Neutrophil (primary cell): ENCODE results near the gene FBXO44.
A peak's percentile ranks its signal among the peaks of the same experiment; 100 is the strongest.
"Not testable (repeated sequence)": the region's sequence is repeated elsewhere in the genome, so short reads cannot be mapped to it uniquely, and the experiment has no call there.

ENCODE experiments used
- H3K27ac ChIP-seq: fragments of 200-600 bp; sonication (generic); 2 replicates; pipeline ENCODE4 v1.5.1; 2016; ENCODE audit warnings: mild to moderate bottlenecking, moderate library complexity
- H3K27me3 ChIP-seq: fragments of 200-600 bp; sonication (generic); 2 replicates; pipeline ENCODE4 v1.6.0; 2016; ENCODE audit warnings: mild to moderate bottlenecking
- H3K36me3 ChIP-seq: fragments of 200-600 bp; sonication (generic); 2 replicates; pipeline ENCODE4 v1.5.1; 2017
- H3K4me1 ChIP-seq, 2 experiments: fragments of 200-600 bp in 1 of 2; sonication (generic) in 1 of 2; 1 replicate in 1 of 2; 2 replicates in 1 of 2; pipeline versions ENCODE4 v1.5.1 to v1.6.1; 2013 to 2016; ENCODE audit warnings: low read depth in 1 of 2, low read length in 1 of 2, mild to moderate bottlenecking in 1 of 2, moderate library complexity in 1 of 2; ENCODE audit not compliant: control insufficient read depth in 1 of 2, insufficient read depth in 1 of 2
- H3K4me3 ChIP-seq, 2 experiments: fragments of 200-600 bp in 1 of 2; sonication (generic) in 1 of 2; 1 replicate in 1 of 2; 2 replicates in 1 of 2; pipeline ENCODE4 v1.5.1; 2013 to 2016; ENCODE audit warnings: low read depth in 1 of 2, low read length in 1 of 2, mild to moderate bottlenecking in 1 of 2, moderate library complexity in 1 of 2
- H3K9me3 ChIP-seq: fragments of 200-600 bp; sonication (generic); 2 replicates; pipeline ENCODE4 v1.5.1; 2016
- TF ChIP-seq, protein P1 (sequence below): fragments of 200-600 bp; sonication (generic); IDR thresholded peaks from 2 replicates; pipeline ENCODE4 v1.5.1; 2016; ENCODE audit warnings: antibody characterized with exemption

FBXO44 gene

DNA sequence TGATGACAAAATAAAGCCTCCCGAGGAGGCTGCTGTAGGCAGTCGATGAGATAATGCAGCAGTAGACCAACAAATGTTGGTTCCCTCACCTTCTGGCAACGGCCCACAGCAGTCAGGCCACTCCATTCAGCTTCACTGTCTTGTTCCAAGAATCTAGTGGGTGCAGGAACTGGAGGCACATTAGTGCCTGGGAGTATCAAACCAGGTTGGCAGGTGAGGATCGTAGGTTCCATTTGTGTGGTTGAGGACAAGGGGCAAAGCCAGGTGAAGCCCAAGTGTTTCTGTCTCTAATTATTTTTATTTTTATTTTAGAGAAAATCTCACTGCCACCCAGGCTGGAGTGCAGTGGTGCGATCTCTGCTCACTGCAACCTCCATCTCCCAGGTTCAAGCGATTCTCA lies 13.7 kb upstream of the FBXO44 start:
- Histone ChIP-seq H3K27ac (no peak overlapping the region), H3K4me1 (no peaks in the 10 kb centered on the region), H3K9me3 (no peaks in the 10 kb centered on the region), H3K27me3 (peaks cover 68% of the 10 kb centered on the region), H3K36me3 (no peaks in the 10 kb centered on the region), H3K4me3 (no peak overlapping the region)
- TF ChIP-seq, protein P1, sequence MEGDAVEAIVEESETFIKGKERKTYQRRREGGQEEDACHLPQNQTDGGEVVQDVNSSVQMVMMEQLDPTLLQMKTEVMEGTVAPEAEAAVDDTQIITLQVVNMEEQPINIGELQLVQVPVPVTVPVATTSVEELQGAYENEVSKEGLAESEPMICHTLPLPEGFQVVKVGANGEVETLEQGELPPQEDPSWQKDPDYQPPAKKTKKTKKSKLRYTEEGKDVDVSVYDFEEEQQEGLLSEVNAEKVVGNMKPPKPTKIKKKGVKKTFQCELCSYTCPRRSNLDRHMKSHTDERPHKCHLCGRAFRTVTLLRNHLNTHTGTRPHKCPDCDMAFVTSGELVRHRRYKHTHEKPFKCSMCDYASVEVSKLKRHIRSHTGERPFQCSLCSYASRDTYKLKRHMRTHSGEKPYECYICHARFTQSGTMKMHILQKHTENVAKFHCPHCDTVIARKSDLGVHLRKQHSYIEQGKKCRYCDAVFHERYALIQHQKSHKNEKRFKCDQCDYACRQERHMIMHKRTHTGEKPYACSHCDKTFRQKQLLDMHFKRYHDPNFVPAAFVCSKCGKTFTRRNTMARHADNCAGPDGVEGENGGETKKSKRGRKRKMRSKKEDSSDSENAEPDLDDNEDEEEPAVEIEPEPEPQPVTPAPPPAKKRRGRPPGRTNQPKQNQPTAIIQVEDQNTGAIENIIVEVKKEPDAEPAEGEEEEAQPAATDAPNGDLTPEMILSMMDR, result no peak

- Histone ChIP-seq H3K27me3 (peaks cover 62% of the 10 kb centered on the region), H3K4me1 (no peaks in the 10 kb centered on the region), H3K9me3 (no peaks in the 10 kb centered on the region), H3K36me3 (no peaks in the 10 kb centered on the region), H3K27ac (no peak overlapping the region), H3K4me3 (no peak overlapping the region)
- TF ChIP-seq, protein P1, result no peak
Observed at GRCh38 chr1:11641776-11642305, 12.8 kb upstream of the FBXO44 start.

DNA sequence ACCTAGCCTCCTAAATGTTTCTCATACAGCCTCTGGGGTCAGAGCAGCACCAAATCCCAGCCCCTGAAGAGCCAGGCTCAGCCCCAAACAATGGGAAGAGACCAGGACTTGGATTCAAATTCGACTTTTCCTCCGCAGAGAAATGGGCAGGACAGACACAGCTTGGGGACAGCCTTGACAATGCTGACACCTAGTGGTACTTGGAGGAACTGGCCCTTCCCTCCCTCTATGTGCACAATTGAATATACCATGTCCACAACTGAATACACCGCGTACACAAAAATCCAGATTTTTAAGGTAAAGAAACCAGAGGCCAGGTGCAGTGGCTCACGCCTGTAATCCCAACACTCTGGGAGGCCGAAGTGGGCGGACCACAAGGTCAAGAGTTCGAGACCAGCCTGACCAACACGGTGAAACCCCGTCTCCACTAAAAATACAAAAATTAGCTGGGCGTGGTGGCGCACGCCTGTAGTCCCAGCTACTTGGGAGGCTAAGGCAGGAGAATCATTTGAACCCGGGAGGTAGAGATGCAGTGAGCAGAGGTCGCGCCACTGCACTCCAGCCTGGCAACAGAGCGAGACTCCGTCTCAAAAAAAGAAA lies 12.2 kb upstream of the FBXO44 start:
- H3K36me3 ChIP-seq, H3K4me3 ChIP-seq, H3K27ac ChIP-seq, H3K4me1 ChIP-seq, H3K9me3 ChIP-seq: not testable (repeated sequence)
- H3K27me3 ChIP-seq, result peaks cover 62% of the 10 kb centered on the region
- TF ChIP-seq, protein P1, result peak; percentile 89

DNA sequence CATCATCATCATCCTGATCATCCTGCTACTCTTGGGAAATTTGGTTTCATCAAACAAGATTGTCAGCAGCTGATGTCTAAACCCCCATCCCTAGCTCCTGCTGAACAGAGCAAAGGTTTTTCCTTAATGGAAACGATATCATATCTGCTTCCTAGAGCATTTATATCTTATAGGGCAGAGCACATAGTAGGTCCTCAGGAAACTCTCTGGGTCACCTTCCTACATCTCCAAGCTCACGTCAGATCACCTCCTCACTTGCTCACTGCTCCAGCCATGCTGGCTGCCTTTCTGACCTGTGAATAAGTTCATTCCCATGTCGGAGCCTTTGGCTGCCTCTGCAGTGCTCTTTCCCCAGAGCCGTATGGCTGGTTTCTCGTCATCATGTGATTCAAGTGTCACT lies 10.9 kb upstream of the FBXO44 start:
- H3K27me3 ChIP-seq, result peaks cover 63% of the 10 kb centered on the region
- H3K36me3 ChIP-seq, result no peaks in the 10 kb centered on the region
- no peak overlapping the region for H3K27ac ChIP-seq
- TF ChIP-seq, protein P1, result no peak
- H3K9me3 ChIP-seq, result no peaks in the 10 kb centered on the region
- no peak overlapping the region for H3K4me3 ChIP-seq
- H3K4me1 ChIP-seq, result peaks cover 0 to under 1% of the 10 kb centered on the region in 2 experiments

DNA sequence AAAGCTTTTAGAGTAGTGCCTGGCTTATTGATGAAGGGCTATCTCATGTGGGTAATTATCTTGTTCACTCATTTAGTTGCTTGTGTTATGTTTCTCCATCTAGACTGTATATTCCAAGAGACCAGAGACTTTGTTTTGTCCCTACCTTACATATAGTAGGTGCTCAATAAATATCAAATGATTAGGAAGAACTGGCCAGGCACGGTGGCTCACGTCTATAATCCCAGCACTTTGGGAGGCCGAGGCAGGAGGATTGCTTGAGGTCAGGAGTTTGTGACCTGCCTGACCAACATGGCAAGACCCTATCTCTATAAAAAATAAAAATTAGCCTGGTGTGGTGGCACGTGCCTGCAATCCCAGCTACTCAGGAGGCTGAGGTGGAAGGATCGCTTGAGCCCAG lies 9.4 kb upstream of the FBXO44 start:
- H3K9me3 ChIP-seq, result no peaks in the 10 kb centered on the region

More for the DNA sequence above, 9.4 kb upstream of the FBXO44 start:
- TF ChIP-seq, protein P1, result no peak
- Histone ChIP-seq H3K27ac (no peak overlapping the region), H3K36me3 (no peaks in the 10 kb centered on the region), H3K27me3 (peaks cover 63% of the 10 kb centered on the region), H3K4me1 (peaks cover 6 to 16% of the 10 kb centered on the region in 2 experiments), H3K4me3 (no peak overlapping the region)
